Measurements from ENCODE around the gene SPRYD3.
"Not testable (repeated sequence)": the region's sequence is repeated elsewhere in the genome, so short reads cannot be mapped to it uniquely, and the experiment has no call there.

The SPRYD3 gene

GRCh38 chr12:53079226-53080117 lies at the start of gene SPRYD3:
Gene SPRYD3 (minus strand): TSS chr12:53079390. CDS start chr12:53079333, 57 bp downstream.
- DNase-seq = peak; percentile 95

- DNase-seq = no peak
Observed at GRCh38 chr12:53127169-53127568, 48.0 kb upstream of the SPRYD3 start.

- DNase-seq = no peak
Observed at GRCh38 chr12:53124352-53124723, 45.1 kb upstream of the SPRYD3 start.

GRCh38 chr12:53123578-53124351 lies 44.6 kb upstream of the SPRYD3 start:
- no peak for DNase-seq

GRCh38 chr12:53122961-53123468 lies 43.8 kb upstream of the SPRYD3 start:
- DNase-seq = no peak

- DNase-seq = no peak
Observed at GRCh38 chr12:53120685-53121525, 41.7 kb upstream of the SPRYD3 start.

GRCh38 chr12:53118751-53119300 lies 39.6 kb upstream of the SPRYD3 start:
- no peak for DNase-seq

- DNase-seq = no peak
Observed at GRCh38 chr12:53115891-53116648, 36.9 kb upstream of the SPRYD3 start.

GRCh38 chr12:53115112-53115890 lies 36.1 kb upstream of the SPRYD3 start:
- DNase-seq = no peak

GRCh38 chr12:53113951-53114350 lies 34.8 kb upstream of the SPRYD3 start:
- DNase-seq = no peak

- DNase-seq = no peak
Observed at GRCh38 chr12:53113136-53113705, 34.0 kb upstream of the SPRYD3 start.

GRCh38 chr12:53112431-53112830 lies 33.2 kb upstream of the SPRYD3 start:
- DNase-seq = not testable (repeated sequence)

- DNase-seq = no peak
Observed at GRCh38 chr12:53107122-53107521, 27.9 kb upstream of the SPRYD3 start.

GRCh38 chr12:53105712-53106439 lies 26.7 kb upstream of the SPRYD3 start:
- no peak for DNase-seq

GRCh38 chr12:53105256-53105655 lies 26.1 kb upstream of the SPRYD3 start:
- DNase-seq = no peak

- peak; percentile 51 for DNase-seq
Observed at GRCh38 chr12:53103860-53104305, 24.7 kb upstream of the SPRYD3 start.

GRCh38 chr12:53102883-53103807 lies 24.0 kb upstream of the SPRYD3 start, which contains the start of gene SOAT2:
Gene SOAT2 (plus strand): TSS chr12:53103486. CDS start chr12:53103578, 92 bp downstream.
- DNase-seq = no peak

Measured in inflammatory macrophage treated with lipopolysaccharide for 4 hours (primary cell).